ENCODE results near the gene SREBF1.

DNA sequence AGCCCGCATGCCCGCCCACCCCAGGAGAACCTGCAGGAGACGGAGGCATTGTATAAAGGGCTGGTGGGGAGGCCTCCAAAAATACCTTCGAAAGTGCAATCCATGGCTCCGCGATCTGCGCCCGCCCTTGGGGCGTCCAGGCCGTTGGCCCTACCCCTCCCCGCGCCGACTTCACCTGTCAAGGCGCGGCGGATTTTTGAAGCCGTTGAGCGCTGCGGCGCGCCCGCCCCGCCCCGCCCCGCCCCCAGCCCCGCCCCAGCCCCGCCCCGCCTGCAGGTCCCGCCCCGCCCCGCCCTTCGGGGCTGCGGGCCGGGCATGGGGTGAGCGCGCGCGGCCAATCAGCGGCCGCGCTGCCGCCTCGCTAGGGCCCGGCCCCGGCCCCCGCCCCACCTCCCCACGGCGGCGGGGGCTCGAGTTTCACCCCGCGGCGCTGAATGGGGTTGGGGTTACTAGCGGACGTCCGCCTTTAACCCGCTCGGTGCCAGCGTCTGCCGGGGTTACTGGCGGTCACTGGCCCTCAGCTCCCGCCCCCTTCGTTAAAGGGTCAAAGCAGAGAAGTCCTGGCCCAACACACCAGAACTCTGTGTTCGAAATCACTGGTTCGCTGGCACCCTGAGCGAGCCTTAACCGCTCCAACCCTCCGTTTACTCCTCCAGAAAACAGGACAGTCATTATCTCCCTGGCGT lies 13.2 kb downstream of the SREBF1 start:
- TF ChIP-seq, protein P1, sequence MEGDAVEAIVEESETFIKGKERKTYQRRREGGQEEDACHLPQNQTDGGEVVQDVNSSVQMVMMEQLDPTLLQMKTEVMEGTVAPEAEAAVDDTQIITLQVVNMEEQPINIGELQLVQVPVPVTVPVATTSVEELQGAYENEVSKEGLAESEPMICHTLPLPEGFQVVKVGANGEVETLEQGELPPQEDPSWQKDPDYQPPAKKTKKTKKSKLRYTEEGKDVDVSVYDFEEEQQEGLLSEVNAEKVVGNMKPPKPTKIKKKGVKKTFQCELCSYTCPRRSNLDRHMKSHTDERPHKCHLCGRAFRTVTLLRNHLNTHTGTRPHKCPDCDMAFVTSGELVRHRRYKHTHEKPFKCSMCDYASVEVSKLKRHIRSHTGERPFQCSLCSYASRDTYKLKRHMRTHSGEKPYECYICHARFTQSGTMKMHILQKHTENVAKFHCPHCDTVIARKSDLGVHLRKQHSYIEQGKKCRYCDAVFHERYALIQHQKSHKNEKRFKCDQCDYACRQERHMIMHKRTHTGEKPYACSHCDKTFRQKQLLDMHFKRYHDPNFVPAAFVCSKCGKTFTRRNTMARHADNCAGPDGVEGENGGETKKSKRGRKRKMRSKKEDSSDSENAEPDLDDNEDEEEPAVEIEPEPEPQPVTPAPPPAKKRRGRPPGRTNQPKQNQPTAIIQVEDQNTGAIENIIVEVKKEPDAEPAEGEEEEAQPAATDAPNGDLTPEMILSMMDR (IDR thresholded peaks at IDR 0.05): no peak
- TF ChIP-seq POLR2A (IDR thresholded peaks at IDR 0.05): peak; percentile 56 to 66
